ENCODE results near the gene SLC35F1.

- no peak for TF ChIP-seq CTCF (conservative IDR thresholded peaks at IDR 0.05 in 1 of 2, IDR thresholded peaks at IDR 0.05 in 1 of 2; ENCODE audit: low read depth in 1 of 2, low read length in 2 of 2)
- TF ChIP-seq EZH2 (IDR thresholded peaks at IDR 0.05; ENCODE audit: low read length, missing control alignments), result no peak
Observed at GRCh38 chr6:117951783-117952182, 44.7 kb downstream of the SLC35F1 start.
